Measurements from ENCODE around the gene ZBTB12.

DNA sequence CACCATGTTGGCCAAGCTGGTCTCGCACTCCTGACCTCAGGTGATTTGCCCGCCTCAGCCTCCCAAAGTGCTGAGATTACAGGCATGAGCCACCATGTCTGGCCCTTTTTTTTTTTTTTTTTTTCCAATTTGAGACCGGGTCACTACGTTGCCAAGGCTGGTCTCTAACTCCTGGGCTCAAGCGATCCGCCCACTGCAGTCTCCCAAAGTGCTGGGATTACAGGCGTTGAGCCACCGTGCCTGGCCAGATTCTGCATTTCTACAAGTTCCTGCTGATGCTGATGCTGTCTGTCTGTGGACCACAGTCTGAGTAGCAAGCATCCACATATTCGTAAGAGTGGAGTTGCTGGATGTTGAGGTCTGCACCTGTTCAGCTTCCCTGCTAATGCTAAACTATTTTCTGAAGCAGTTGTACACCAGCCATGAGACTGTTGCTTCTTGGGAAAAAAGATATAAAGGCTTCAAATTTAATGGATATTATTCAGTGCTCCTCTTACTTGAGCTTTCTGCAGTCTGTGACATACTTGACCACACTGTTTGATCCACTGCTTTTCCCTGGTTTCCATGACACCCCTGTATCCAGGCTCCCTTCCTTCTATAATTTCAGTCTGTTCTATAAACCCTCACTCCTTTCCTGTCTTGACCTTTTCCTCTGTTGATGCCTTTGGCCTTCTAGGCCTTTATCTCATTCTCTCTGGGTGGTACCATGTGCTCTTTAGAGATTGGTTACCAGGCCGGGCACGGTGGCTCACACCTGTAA lies 10.1 kb upstream of the ZBTB12 start:
- TF ChIP-seq, protein P1, sequence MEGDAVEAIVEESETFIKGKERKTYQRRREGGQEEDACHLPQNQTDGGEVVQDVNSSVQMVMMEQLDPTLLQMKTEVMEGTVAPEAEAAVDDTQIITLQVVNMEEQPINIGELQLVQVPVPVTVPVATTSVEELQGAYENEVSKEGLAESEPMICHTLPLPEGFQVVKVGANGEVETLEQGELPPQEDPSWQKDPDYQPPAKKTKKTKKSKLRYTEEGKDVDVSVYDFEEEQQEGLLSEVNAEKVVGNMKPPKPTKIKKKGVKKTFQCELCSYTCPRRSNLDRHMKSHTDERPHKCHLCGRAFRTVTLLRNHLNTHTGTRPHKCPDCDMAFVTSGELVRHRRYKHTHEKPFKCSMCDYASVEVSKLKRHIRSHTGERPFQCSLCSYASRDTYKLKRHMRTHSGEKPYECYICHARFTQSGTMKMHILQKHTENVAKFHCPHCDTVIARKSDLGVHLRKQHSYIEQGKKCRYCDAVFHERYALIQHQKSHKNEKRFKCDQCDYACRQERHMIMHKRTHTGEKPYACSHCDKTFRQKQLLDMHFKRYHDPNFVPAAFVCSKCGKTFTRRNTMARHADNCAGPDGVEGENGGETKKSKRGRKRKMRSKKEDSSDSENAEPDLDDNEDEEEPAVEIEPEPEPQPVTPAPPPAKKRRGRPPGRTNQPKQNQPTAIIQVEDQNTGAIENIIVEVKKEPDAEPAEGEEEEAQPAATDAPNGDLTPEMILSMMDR (conservative IDR thresholded peaks at IDR 0.05; ENCODE audit: low read length) = no peak
- TF ChIP-seq EZH2phosphoT487 (IDR thresholded peaks at IDR 0.05; ENCODE audit: borderline replicate concordance, low read depth, low read length) = no peak

Data from OCI-LY7 (cell line).